T-helper 2 cell treated with Interferon-gamma antibody and Interleukin-4, amounts not matched to agents 5 μg/mL and 100 μg/mL, for 36 hours (primary cell): Measurements from ENCODE around the gene RERE.
A peak's percentile ranks its signal among the peaks of the same experiment; 100 is the strongest.

Source experiments
- DNase-seq: peaks from one replicate; pipeline ENCODE4 v3.0.0; 2021; ENCODE audit warnings: low spot score
- H3K27ac Mint-ChIP-seq: one replicate; pipeline ENCODE4 v1.8.0; 2021; ENCODE audit warnings: mild to moderate bottlenecking, mixed read lengths
- H3K27me3 Mint-ChIP-seq: one replicate; pipeline ENCODE4 v1.8.0; 2021; ENCODE audit warnings: low read depth, mixed read lengths
- H3K36me3 Mint-ChIP-seq: one replicate; pipeline ENCODE4 v1.8.0; 2021; ENCODE audit warnings: low read depth, mixed read lengths
- H3K4me1 Mint-ChIP-seq: one replicate; pipeline ENCODE4 v1.8.0; 2021; ENCODE audit warnings: low read depth, mixed read lengths
- H3K4me3 Mint-ChIP-seq: one replicate; pipeline ENCODE4 v1.8.0; 2022; ENCODE audit warnings: mild to moderate bottlenecking, moderate library complexity, mixed read lengths
- H3K9me3 Mint-ChIP-seq: one replicate; pipeline ENCODE4 v1.8.0; 2021; ENCODE audit warnings: mixed read lengths

The RERE gene

GRCh38 chr1:8483586-8483985 is 333.9 kb downstream of the RERE start:
- Mint-ChIP-seq H3K4me1 (peaks cover 9% of the 10 kb centered on the region), H3K9me3 (no peaks in the 10 kb centered on the region), H3K27me3 (no peaks in the 10 kb centered on the region), H3K36me3 (peaks cover 18% of the 10 kb centered on the region), H3K27ac (no peak overlapping the region), H3K4me3 (no peak overlapping the region)
- no peak for DNase-seq

GRCh38 chr1:8482979-8483381 is 334.5 kb downstream of the RERE start:
- DNase-seq: no peak
- Mint-ChIP-seq H3K36me3 (peaks cover 20% of the 10 kb centered on the region), H3K4me1 (peaks cover 15% of the 10 kb centered on the region)

GRCh38 chr1:8481650-8482380 is 335.6 kb downstream of the RERE start:
- H3K36me3 Mint-ChIP-seq: peaks cover 17% of the 10 kb centered on the region
- H3K9me3 Mint-ChIP-seq: no peaks in the 10 kb centered on the region
- H3K4me3 Mint-ChIP-seq: no peak overlapping the region
- H3K27me3 Mint-ChIP-seq: no peaks in the 10 kb centered on the region
- DNase-seq: no peak
- H3K4me1 Mint-ChIP-seq: peaks cover 24% of the 10 kb centered on the region
- H3K27ac Mint-ChIP-seq: no peak overlapping the region

More at GRCh38 chr1:8482979-8483381, 334.5 kb downstream of the RERE start:
- no peaks in the 10 kb centered on the region for H3K9me3 Mint-ChIP-seq
- H3K27ac Mint-ChIP-seq: no peak overlapping the region
- H3K4me3 Mint-ChIP-seq: no peak overlapping the region
- no peaks in the 10 kb centered on the region for H3K27me3 Mint-ChIP-seq

GRCh38 chr1:8478566-8478965 is 338.9 kb downstream of the RERE start:
- no peak for DNase-seq
- no peaks in the 10 kb centered on the region for H3K27me3 Mint-ChIP-seq
- H3K4me1 Mint-ChIP-seq: peaks cover 43% of the 10 kb centered on the region
- no peaks in the 10 kb centered on the region for H3K9me3 Mint-ChIP-seq
- H3K27ac Mint-ChIP-seq: peak overlapping the region; percentile 4
- peaks cover 24% of the 10 kb centered on the region for H3K36me3 Mint-ChIP-seq
- no peak overlapping the region for H3K4me3 Mint-ChIP-seq

- Mint-ChIP-seq H3K27ac (peak overlapping the region; percentile 4), H3K36me3 (peaks cover 23% of the 10 kb centered on the region), H3K27me3 (no peaks in the 10 kb centered on the region), H3K4me1 (peaks cover 49% of the 10 kb centered on the region), H3K4me3 (no peak overlapping the region), H3K9me3 (no peaks in the 10 kb centered on the region)
- no peak for DNase-seq
Observed at GRCh38 chr1:8477983-8478362, 339.5 kb downstream of the RERE start.

- H3K4me3 Mint-ChIP-seq: peak overlapping the region; percentile 25
Observed at GRCh38 chr1:8477166-8477982, 340.1 kb downstream of the RERE start.

GRCh38 chr1:8476006-8476405 is 341.4 kb downstream of the RERE start:
- H3K27me3 Mint-ChIP-seq: no peaks in the 10 kb centered on the region
- H3K9me3 Mint-ChIP-seq: no peaks in the 10 kb centered on the region
- H3K36me3 Mint-ChIP-seq: peaks cover 18% of the 10 kb centered on the region
- peaks cover 58% of the 10 kb centered on the region for H3K4me1 Mint-ChIP-seq
- H3K4me3 Mint-ChIP-seq: no peak overlapping the region
- no peak overlapping the region for H3K27ac Mint-ChIP-seq
- no peak for DNase-seq

More at GRCh38 chr1:8477166-8477982, 340.1 kb downstream of the RERE start:
- Mint-ChIP-seq H3K36me3 (peaks cover 21% of the 10 kb centered on the region), H3K4me1 (peaks cover 55% of the 10 kb centered on the region), H3K27ac (peak overlapping the region; percentile 83), H3K27me3 (no peaks in the 10 kb centered on the region), H3K9me3 (no peaks in the 10 kb centered on the region)
- peak; percentile 60 for DNase-seq

- H3K4me1 Mint-ChIP-seq: peaks cover 55% of the 10 kb centered on the region
- no peak overlapping the region for H3K4me3 Mint-ChIP-seq
- peaks cover 15% of the 10 kb centered on the region for H3K36me3 Mint-ChIP-seq
- H3K9me3 Mint-ChIP-seq: no peaks in the 10 kb centered on the region
- H3K27me3 Mint-ChIP-seq: no peaks in the 10 kb centered on the region
- H3K27ac Mint-ChIP-seq: no peak overlapping the region
- no peak for DNase-seq
Observed at GRCh38 chr1:8474369-8474768, 343.1 kb downstream of the RERE start.

- DNase-seq: no peak
- Mint-ChIP-seq H3K27me3 (no peaks in the 10 kb centered on the region), H3K4me1 (peaks cover 54% of the 10 kb centered on the region), H3K9me3 (no peaks in the 10 kb centered on the region), H3K4me3 (no peak overlapping the region), H3K36me3 (peaks cover 14% of the 10 kb centered on the region), H3K27ac (no peak overlapping the region)
Observed at GRCh38 chr1:8473891-8474300, 343.5 kb downstream of the RERE start.

GRCh38 chr1:8473121-8473875 is 344.1 kb downstream of the RERE start:
- H3K27me3 Mint-ChIP-seq: no peaks in the 10 kb centered on the region
- peak overlapping the region; percentile 5 for H3K4me3 Mint-ChIP-seq
- H3K4me1 Mint-ChIP-seq: peaks cover 50% of the 10 kb centered on the region
- DNase-seq: no peak
- H3K9me3 Mint-ChIP-seq: no peaks in the 10 kb centered on the region
- peaks cover 14% of the 10 kb centered on the region for H3K36me3 Mint-ChIP-seq
- no peak overlapping the region for H3K27ac Mint-ChIP-seq

- peaks cover 10% of the 10 kb centered on the region for H3K36me3 Mint-ChIP-seq
- DNase-seq: peak; percentile 62
- no peak overlapping the region for H3K27ac Mint-ChIP-seq
- no peaks in the 10 kb centered on the region for H3K9me3 Mint-ChIP-seq
- peaks cover 44% of the 10 kb centered on the region for H3K4me1 Mint-ChIP-seq
- no peaks in the 10 kb centered on the region for H3K27me3 Mint-ChIP-seq
- H3K4me3 Mint-ChIP-seq: peak overlapping the region; percentile 31
Observed at GRCh38 chr1:8472668-8473067, 344.8 kb downstream of the RERE start.

- DNase-seq: no peak
- H3K36me3 Mint-ChIP-seq: peaks cover 8% of the 10 kb centered on the region
- H3K4me3 Mint-ChIP-seq: no peak overlapping the region
- H3K4me1 Mint-ChIP-seq: peaks cover 33% of the 10 kb centered on the region
- H3K27me3 Mint-ChIP-seq: no peaks in the 10 kb centered on the region
- no peak overlapping the region for H3K27ac Mint-ChIP-seq
- H3K9me3 Mint-ChIP-seq: no peaks in the 10 kb centered on the region
Observed at GRCh38 chr1:8471451-8471850, 346.0 kb downstream of the RERE start.

- H3K36me3 Mint-ChIP-seq: peaks cover 12% of the 10 kb centered on the region
- H3K27ac Mint-ChIP-seq: no peak overlapping the region
- H3K9me3 Mint-ChIP-seq: no peaks in the 10 kb centered on the region
- H3K4me3 Mint-ChIP-seq: no peak overlapping the region
- no peak for DNase-seq
- no peaks in the 10 kb centered on the region for H3K27me3 Mint-ChIP-seq
- peaks cover 22% of the 10 kb centered on the region for H3K4me1 Mint-ChIP-seq
Observed at GRCh38 chr1:8468751-8469150, 348.7 kb downstream of the RERE start.

GRCh38 chr1:8467308-8467707 is 350.1 kb downstream of the RERE start:
- H3K27me3 Mint-ChIP-seq: no peaks in the 10 kb centered on the region
- no peak for DNase-seq
- peaks cover 15% of the 10 kb centered on the region for H3K4me1 Mint-ChIP-seq
- H3K4me3 Mint-ChIP-seq: no peak overlapping the region
- no peak overlapping the region for H3K27ac Mint-ChIP-seq
- peaks cover 13% of the 10 kb centered on the region for H3K36me3 Mint-ChIP-seq
- no peaks in the 10 kb centered on the region for H3K9me3 Mint-ChIP-seq
